HCT116 (cell line): ENCODE data around the gene TRMT2A. TPM values are rescaled to one million over a fixed set of nuclear protein-coding genes. Genes with fewer than 3 reads are reported as not detected.
"Not testable (repeated sequence)": the region's sequence is repeated elsewhere in the genome, so short reads cannot be mapped to it uniquely, and the experiment has no call there.

Experiments used
- ATAC-seq: fragments of 200-7000 bp; cut with Tn5 transposase; 2 replicates; pipeline ENCODE4 v1.9.1; 2020; ENCODE audit warnings: mild to moderate bottlenecking, moderate library complexity
- BruUV-seq: library from RNA; stranded (reverse); fragments of 400-500 nt; replicated peaks from 2 replicates; lab custom pipeline; 2021; lab: Mats Ljungman, UMichigan
- CTCF ChIA-PET: fragments of 300-600 bp; sonication (Branson Sonifier 250); formaldehyde crosslinking; loops from one replicate; lab custom pipeline; 2021; ENCODE audit warnings: antibody characterized with exemption; lab: Charles Lee
- POLR2A ChIA-PET: fragments of 300-600, 350-600 bp; sonication (Branson Sonifier 250); formaldehyde crosslinking; loops from one replicate; lab custom pipeline; 2021; ENCODE audit warnings: antibody characterized with exemption; lab: Charles Lee
- RAD21 ChIA-PET, 2 experiments: fragments of 300-600 bp; sonication (Branson Sonifier 250); formaldehyde crosslinking; loops; one replicate each; lab custom pipeline; 2023; ENCODE audit warnings: low total read pairs in 2 of 2; ENCODE audit not compliant: uncharacterized antibody in 2 of 2, unreplicated experiment in 2 of 2, low non-redundant PET in 1 of 2; lab: Charles Lee
- DNase-seq: peaks from one replicate; pipeline ENCODE4 v3.0.0-alpha.2; 2010; ENCODE audit warnings: low read depth, low spot score
- H2AFZ ChIP-seq: fragments of 200-600 bp; shearing (Covaris generic), sonication (generic); 2 replicates; pipeline ENCODE4 v1.6.1; 2017; ENCODE audit warnings: low read depth, mixed run types, mixed read lengths, antibody characterized with exemption, low read length; ENCODE audit not compliant: poor library complexity, severe bottlenecking
- H3K27ac ChIP-seq: 2 replicates; pipeline ENCODE4 v1.5.1; 2012; ENCODE audit warnings: low read depth, low read length
- H3K27me3 ChIP-seq: fragments of 200-600 bp; sonication (generic); 2 replicates; pipeline ENCODE4 v1.6.1; 2016; ENCODE audit warnings: mixed run types, low read length, mixed read lengths; ENCODE audit not compliant: insufficient read depth
- H3K36me3 ChIP-seq, 2 experiments: fragments of 200-500 bp in 1 of 2; fragments of 200-600 bp in 1 of 2; sonication (Bioruptor generic) in 1 of 2; sonication (generic) in 1 of 2; 2 replicates each; pipeline versions ENCODE4 v1.5.1 to v1.6.1; 2014 to 2016; ENCODE audit warnings: low read length in 2 of 2, inconsistent platforms in 1 of 2, mixed read lengths in 1 of 2, mixed run types in 1 of 2; ENCODE audit not compliant: insufficient read depth in 2 of 2, control insufficient read depth in 1 of 2
- H3K4me1 ChIP-seq, 2 experiments: fragments of 200-600 bp in 1 of 2; sonication (generic) in 1 of 2; 2 replicates each; pipeline versions ENCODE4 v1.5.1 to v1.6.1; 2012 to 2017; ENCODE audit warnings: low read length in 2 of 2, inconsistent platforms in 1 of 2, mild to moderate bottlenecking in 1 of 2, mixed read lengths in 1 of 2, mixed run types in 1 of 2, moderate library complexity in 1 of 2; ENCODE audit not compliant: insufficient read depth in 2 of 2, control insufficient read depth in 1 of 2
- H3K4me2 ChIP-seq: fragments of 200-600 bp; sonication (generic); 2 replicates; pipeline ENCODE4 v1.6.1; 2017; ENCODE audit warnings: mixed run types, low read length, mixed read lengths
- H3K4me3 ChIP-seq, 2 experiments: fragments of 200-600 bp in 1 of 2; sonication (generic) in 1 of 2; replicated peaks in 1 of 2; 2 replicates each; pipeline ENCODE4 v1.5.1; 2011 to 2016; ENCODE audit warnings: low read length in 2 of 2, control low read depth in 1 of 2, low read depth in 1 of 2, mild to moderate bottlenecking in 1 of 2, mixed read lengths in 1 of 2, mixed run types in 1 of 2
- H3K79me2 ChIP-seq: fragments of 200-600 bp; sonication (generic); 2 replicates; pipeline ENCODE4 v1.6.1; 2017; ENCODE audit warnings: mild to moderate bottlenecking, mixed run types, low read length, moderate library complexity, mixed read lengths; ENCODE audit not compliant: insufficient read depth
- H3K9ac ChIP-seq: fragments of 200-600 bp; sonication (generic); 2 replicates; pipeline ENCODE4 v1.6.1; 2016; ENCODE audit warnings: low read length, mixed read lengths
- H3K9me2 ChIP-seq: fragments of 200-600 bp; sonication (generic), shearing (Covaris generic); 2 replicates; pipeline ENCODE4 v1.6.1; 2017; ENCODE audit warnings: mixed run types, mild to moderate bottlenecking, moderate library complexity; ENCODE audit not compliant: insufficient read depth
- H3K9me3 ChIP-seq, 2 experiments: fragments of 200-500 bp in 1 of 2; fragments of 200-600 bp in 1 of 2; sonication (Bioruptor generic) in 1 of 2; sonication (generic) in 1 of 2; 2 replicates each; pipeline ENCODE4 v1.6.1; 2014 to 2017; ENCODE audit warnings: low read length in 2 of 2, mixed read lengths in 2 of 2, inconsistent platforms in 1 of 2, low read depth in 1 of 2, mild to moderate bottlenecking in 1 of 2, mixed run types in 1 of 2, moderate library complexity in 1 of 2; ENCODE audit not compliant: control insufficient read depth in 1 of 2, insufficient read depth in 1 of 2
- H4K20me1 ChIP-seq: fragments of 200-600 bp; sonication (generic), shearing (Covaris generic); 2 replicates; pipeline ENCODE4 v1.6.1; 2017; ENCODE audit warnings: mixed run types, mild to moderate bottlenecking, moderate library complexity; ENCODE audit not compliant: insufficient read depth
- CTCF ChIP-seq, 3 experiments: fragments of 200-600 bp in 1 of 3; sonication (generic) in 1 of 3; IDR thresholded peaks in 2 of 3; conservative IDR thresholded peaks in 1 of 3; 2 replicates each; pipeline ENCODE4 v1.5.1; 2012 to 2017; ENCODE audit warnings: low read depth in 2 of 3, low read length in 2 of 3, antibody characterized with exemption in 1 of 3, borderline replicate concordance in 1 of 3, control low read depth in 1 of 3, mild to moderate bottlenecking in 1 of 3, mixed read lengths in 1 of 3, mixed run types in 1 of 3, moderate library complexity in 1 of 3; ENCODE audit not compliant: insufficient read depth in 1 of 3
- ELF1 ChIP-seq: IDR thresholded peaks from 2 replicates; pipeline ENCODE4 v1.6.1; 2012; ENCODE audit warnings: low read depth, borderline replicate concordance
- EZH2 ChIP-seq: fragments of 200-600 bp; sonication (generic); IDR thresholded peaks from 2 replicates; pipeline ENCODE4 v1.6.1; 2017; ENCODE audit warnings: antibody characterized with exemption, mixed run types
- SIN3A ChIP-seq: IDR thresholded peaks from 2 replicates; pipeline ENCODE4 v1.6.1; 2012; ENCODE audit warnings: low read depth
- intact Hi-C: fragments of 100-400 bp; cut with micrococcal nuclease; formaldehyde crosslinking; loops from 2 replicates; pipeline ENCODE4 v1.10.0; 2022
- total RNA-seq: library from RNA; stranded (reverse); gene quantifications from one replicate; pipeline ENCODE4 v1.2.1, GENCODE V29; 2021; ENCODE audit not compliant: unreplicated experiment

The TRMT2A gene
- total RNA-seq, 1 experiment from 2014 or later = 67.3 TPM

- intact Hi-C loops = loop anchor here (5.0 kb wide), 1 partner anchor 298 kb away; no protein-coding TSS in a partner anchor
- ATAC-seq, RAD21 ChIA-PET, H2AFZ ChIP-seq, H4K20me1 ChIP-seq, DNase-seq, H3K27me3 ChIP-seq, H3K36me3 ChIP-seq, POLR2A ChIA-PET, BruUV-seq, H3K4me1 ChIP-seq, H3K79me2 ChIP-seq, H3K9me3 ChIP-seq, H3K4me3 ChIP-seq, CTCF ChIA-PET, H3K27ac ChIP-seq, H3K9ac ChIP-seq, H3K9me2 ChIP-seq, H3K4me2 ChIP-seq: not testable (repeated sequence)
Measured at GRCh38 chr22:20159531-20159930, 42.5 kb upstream of the TRMT2A start.

GRCh38 chr22:20159076-20159475 lies 42.0 kb upstream of the TRMT2A start:
- DNase-seq = no peak
- Histone ChIP-seq H3K9ac (no peak overlapping the region), H3K27ac (no peak overlapping the region), H3K4me3 (no peak overlapping the region), H3K4me1 (no peaks in the 10 kb centered on the region), H3K9me2 (no peaks in the 10 kb centered on the region), H3K36me3 (no peaks in the 10 kb centered on the region), H3K4me2 (no peak overlapping the region), H4K20me1 (no peaks in the 10 kb centered on the region), H3K27me3 (no peaks in the 10 kb centered on the region), H3K9me3 (no peaks in the 10 kb centered on the region), H2AFZ (no peak overlapping the region), H3K79me2 (no peaks in the 10 kb centered on the region)
- CTCF ChIA-PET = no interaction called here
- POLR2A ChIA-PET = no interaction called here
- ATAC-seq = no peak
- BruUV-seq = no TSS peak
- intact Hi-C loops = loop anchor here (5.0 kb wide), 1 partner anchor 298 kb away; no protein-coding TSS in a partner anchor
- RAD21 ChIA-PET = no interaction called here
- TF ChIP-seq ELF1 = no peak

GRCh38 chr22:20158391-20159036 lies 41.5 kb upstream of the TRMT2A start:
- intact Hi-C loops = loop anchor here (5.0 kb wide), 1 partner anchor 299 kb away; no protein-coding TSS in a partner anchor
- Histone ChIP-seq H3K27ac (no peak overlapping the region), H3K9me2 (no peaks in the 10 kb centered on the region), H3K9ac (no peak overlapping the region), H3K79me2 (no peaks in the 10 kb centered on the region), H3K36me3 (no peaks in the 10 kb centered on the region), H4K20me1 (no peaks in the 10 kb centered on the region), H3K9me3 (no peaks in the 10 kb centered on the region), H3K4me2 (no peak overlapping the region), H3K4me1 (no peaks in the 10 kb centered on the region), H3K4me3 (no peak overlapping the region), H3K27me3 (no peaks in the 10 kb centered on the region), H2AFZ (no peak overlapping the region)
- RAD21 ChIA-PET = no interaction called here
- CTCF ChIA-PET = no interaction called here
- no peak for ATAC-seq
- no peak for DNase-seq
- POLR2A ChIA-PET = no interaction called here
- TF ChIP-seq CTCF (IDR thresholded peaks at IDR 0.05 in 2 of 3, conservative IDR thresholded peaks at IDR 0.05 in 1 of 3; ENCODE audit: borderline replicate concordance in 1 of 3, insufficient read depth in 1 of 3, low read depth in 2 of 3, low read length in 2 of 3) (no peak), EZH2 (no peak), SIN3A (no peak)
- BruUV-seq = no TSS peak
